ACHN (cell line): Measurements from ENCODE around the gene RUSC2.
"Not testable (repeated sequence)": the region's sequence is repeated elsewhere in the genome, so short reads cannot be mapped to it uniquely, and the experiment has no call there.

Source experiments
- DNase-seq: peaks from one replicate; pipeline ENCODE4 v3.0.0-alpha.2; 2015
- in situ Hi-C: cut with HindIII; loops from 2 replicates; pipeline ENCODE4 v1.10.0; 2017; ENCODE audit warnings: low sequenced_read_pairs, low pct_ligation_motif_present, low pct_unique_long_range_greater_than_20kb

Gene RUSC2

DNA sequence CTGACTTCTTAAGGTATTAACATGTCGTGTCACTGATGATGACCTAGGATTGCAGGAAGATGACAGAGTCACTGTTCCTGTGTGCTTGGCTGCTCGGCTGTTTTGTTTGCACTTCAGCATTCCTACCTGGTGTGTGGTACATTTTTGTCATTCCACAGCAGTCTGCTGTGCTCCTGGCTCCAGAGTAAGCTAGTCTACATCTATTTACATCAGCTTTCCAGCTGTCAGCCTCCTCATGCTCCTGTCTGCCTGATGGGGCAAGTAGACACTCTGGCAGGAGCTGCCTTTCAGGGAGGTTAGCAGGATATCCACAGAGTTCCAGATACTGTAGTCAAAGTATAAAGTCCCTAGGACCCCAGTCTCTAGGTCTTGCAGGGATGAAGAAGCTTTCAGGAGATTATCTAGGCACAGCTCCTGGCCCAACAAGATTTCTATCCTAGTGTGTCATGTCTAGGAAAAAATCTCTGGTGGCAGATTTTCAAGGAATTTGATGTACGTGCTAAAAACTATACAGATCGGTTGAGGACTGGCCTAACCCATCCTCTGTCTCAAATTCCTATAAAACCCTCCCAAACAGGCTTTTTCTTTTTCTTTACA is 28.4 kb downstream of the RUSC2 start:
- DNase-seq = peak; percentile 97
- in situ Hi-C loops = no loop called here

DNA sequence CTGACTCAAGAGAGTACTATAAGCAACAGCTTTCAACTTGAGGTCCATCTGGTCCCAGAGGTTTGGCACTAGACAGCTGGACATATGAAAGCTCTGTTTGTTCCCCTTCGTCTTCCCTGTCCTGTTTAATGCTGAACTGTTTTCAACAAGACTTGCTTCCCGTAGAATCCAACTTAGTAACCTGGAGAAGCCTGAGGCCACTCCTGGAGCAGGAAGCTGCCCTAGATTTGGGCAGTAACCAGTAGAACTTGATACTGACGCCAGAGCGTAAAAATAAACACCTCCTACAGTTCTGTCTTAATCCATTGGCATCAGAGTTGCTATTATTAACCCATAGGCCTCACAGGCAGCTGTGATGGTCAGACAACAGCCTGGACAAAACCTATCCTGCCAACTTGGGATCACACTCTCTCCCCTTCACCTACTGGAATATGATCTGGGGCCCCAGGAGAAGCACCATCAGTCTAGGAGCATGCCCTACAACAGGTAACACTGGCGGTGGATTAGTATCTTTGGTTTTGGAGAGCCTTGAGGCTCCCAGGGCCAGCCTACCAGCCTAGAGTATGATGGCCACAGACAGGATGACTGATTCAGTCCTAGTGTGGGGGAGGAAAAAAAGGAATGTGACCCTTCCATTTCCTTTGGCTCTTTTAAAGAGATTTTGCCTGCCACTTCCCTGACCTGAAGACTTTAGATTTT is 29.2 kb downstream of the RUSC2 start:
- peak; percentile 40 for DNase-seq
- in situ Hi-C loops = no loop called here

DNA sequence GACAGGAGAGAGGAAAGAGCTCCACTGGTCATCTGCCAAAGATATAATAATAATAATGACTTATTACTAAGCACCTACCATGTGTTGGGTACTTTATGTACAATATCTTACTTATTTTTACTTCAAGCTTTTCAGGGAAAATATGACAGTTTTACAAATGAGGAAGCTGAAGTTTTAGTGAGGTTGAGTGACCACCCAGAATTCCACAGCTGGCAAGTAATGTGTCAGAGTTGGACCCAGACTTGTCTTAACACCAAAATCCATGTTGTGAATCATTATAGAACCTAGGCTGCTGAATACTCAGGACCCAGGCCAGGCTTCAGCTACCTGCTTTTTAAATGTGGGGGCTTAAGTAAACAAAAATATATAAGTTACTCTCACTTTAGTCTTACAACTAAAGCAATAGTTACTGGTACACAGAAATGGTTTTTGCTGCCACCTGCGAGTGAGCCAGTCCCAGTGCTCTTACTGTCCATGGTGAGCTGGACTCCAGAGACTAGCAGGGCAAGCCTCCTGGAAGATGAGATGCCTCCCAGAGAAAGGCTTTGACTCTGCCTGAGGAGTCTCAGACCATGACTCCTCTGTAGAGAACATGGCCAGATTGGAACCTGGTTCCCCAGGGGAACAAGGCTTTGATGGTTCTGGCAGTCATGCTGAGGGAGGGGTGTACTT is 29.9 kb downstream of the RUSC2 start:
- no peak for DNase-seq
- in situ Hi-C loops = no loop called here

DNA sequence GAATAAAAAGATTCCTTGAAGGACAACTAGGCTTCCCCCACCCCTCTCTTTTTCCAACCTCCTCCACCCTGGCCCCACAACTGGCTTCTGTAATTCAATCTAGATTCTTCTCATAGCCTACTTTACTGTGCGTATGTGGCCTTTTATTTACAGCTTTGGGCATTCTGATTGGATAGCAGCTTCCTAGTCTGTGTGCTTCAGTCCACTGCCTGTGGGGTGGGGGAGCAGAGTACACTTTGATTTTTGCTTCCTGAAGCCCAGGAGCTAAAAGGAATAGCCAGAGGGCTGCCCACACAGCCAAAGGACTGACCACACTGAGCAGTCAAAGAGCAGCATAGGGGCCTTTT is 30.4 kb downstream of the RUSC2 start:
- in situ Hi-C loops = no loop called here
- no peak for DNase-seq

DNA sequence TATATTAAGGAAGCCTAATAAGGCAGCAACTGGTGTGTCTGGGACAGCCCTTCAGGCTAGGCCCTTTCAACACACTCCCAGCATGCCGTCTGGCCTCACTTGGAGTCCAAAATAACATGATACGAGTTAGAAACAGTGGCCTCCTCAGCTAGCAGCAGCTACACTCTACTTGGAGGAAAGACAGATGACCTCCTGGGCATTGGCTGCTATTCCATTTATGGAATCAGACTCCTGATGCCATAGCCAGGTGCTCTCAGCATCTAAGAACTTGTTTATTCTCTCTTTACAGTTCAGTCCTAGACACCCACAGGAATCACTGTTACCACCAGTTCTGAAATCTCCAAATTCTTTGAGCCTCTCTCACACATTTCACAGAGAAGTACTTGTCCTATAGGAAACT is 31.8 kb downstream of the RUSC2 start:
- in situ Hi-C loops = no loop called here
- no peak for DNase-seq

DNA sequence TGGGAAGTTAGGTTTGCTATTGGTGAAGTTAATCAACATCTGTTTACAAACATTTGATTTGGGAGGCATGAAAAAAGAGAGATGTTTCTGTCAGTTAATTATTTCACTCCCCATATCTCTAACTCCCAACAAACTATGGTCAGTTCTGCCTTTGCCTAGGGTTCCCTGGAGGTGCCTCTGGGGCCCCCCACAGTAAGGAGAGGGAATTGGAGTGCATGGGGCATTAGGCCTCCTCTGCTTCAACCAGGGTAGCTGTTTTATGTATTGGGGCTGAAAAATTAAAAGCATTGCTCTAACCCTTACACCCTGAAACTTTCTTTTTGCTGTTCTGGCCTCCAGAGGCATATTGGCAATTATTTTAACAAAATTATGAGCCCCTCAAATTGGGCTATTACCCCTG is 32.3 kb downstream of the RUSC2 start:
- in situ Hi-C loops = no loop called here
- peak; percentile 45 for DNase-seq

DNA sequence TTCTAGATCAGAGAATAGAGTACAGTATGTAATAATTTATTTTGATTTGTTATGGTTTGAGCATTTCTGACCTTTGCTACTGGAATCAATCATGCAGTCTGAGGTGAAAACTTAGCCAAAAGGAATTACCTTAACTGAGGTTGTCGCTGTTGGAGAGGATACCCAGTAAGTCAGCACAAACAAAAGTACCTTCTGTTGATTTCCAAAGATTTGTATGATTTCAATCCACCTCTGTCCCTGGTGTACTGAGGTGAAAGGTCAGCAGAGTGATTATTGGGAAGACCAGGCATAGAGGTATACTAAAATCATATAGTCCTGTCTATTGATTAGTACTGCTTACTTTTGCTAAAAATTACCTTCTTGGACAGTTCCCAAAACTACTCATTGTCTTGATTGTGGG is 32.8 kb downstream of the RUSC2 start:
- in situ Hi-C loops = no loop called here
- DNase-seq = no peak

DNA sequence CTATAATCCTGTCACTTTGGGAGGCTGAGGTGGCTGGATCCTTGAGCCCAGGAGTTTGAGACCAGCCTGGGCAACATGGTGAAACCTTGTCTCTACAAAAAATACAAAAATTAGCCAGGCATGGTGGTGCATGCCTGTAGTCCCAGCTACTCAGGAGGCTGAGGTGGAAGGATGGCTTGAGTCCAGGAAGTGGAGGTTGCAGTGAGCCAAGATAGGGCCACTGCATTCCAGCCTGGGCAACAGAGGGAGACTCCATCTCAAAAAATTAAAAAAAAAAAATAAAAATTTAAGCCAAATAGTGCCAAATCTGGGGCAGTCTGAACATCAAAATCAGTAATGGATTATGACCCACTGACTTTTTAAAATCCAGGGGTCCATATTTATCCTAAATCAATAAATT is 33.6 kb downstream of the RUSC2 start:
- in situ Hi-C loops, DNase-seq: not testable (repeated sequence)

DNA sequence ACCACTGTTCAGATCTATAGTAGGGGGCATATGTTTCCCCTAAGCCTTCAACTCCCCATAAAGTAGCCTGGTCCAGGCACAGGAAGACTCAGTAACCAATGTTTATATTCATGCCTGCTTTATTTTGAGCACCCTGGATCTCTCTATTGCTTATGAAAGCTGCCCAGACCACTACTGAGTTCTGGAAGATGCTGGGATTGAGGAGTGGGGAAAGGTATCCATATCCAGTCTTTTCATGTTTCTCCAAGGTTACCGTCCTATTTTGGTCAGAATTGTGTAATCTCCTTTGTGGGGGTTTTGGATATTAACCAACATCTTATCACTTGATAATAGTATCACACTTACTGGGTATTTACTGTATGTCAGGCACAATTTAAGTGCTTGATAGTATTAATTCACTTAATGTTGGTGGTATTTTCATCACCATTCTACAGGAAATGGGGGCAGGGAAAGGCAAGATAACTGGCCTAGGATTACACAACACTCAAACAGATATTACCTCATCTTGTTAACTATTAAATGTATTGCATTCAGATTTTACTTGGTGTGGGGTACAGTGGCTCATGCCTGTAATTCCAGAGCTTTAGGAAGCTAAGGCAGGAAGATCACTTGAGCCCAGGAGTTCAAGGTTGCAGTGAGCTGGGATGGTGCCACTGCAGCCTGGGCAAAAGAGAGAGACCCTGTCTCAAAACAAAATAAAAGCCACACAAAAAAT is 36.3 kb downstream of the RUSC2 start:
- peak; percentile 90 for DNase-seq
- in situ Hi-C loops = no loop called here

DNA sequence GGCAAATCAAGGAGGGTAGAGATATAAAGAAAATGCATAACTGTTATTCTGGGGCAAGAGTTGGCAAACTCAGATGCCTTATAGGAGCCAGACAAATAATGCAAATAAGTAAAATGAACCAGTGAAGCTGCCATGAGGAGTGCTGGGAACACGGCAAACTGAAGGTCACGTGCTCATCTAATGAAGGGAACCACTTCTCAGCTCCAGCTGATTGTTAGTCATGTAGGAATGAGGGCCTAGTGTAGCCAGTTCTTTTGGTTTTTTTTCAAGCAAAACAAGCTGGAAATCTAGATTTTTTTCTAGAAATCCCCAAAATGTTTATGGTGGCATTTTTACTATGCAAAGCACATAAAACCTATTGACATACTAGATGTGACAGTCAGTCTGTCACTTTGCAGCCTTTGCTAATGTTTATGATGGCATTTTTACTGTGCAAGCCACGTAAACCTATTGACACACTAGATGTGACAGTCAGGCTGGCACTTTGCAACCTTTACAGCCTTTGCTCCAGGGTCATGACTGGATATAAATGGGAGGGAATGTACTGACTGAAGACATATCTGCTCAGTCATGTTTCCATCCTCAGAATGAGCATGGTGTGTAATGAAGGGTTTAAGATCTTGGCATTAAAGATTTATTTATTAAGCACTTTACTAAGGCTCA is 39.4 kb downstream of the RUSC2 start:
- in situ Hi-C loops = no loop called here
- no peak for DNase-seq

DNA sequence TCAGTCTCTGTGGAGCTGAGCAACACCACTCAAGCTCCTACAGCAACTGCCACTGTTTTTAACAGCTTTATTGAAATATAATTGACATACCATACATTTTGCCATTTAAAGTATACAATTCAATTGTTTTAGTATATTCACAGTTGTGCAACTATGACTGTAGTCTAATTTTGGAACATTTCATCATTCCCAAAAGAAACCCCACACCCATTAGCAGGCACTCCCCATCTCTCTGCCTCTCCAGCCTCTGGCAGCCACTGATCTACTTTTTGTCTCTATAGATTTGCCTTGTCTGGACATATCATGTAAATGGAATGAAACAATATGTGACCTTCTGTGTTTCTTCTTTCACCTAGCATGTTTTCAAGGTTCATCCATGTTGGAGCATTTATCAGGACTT is 43.5 kb downstream of the RUSC2 start:
- in situ Hi-C loops = no loop called here
- DNase-seq = no peak

DNA sequence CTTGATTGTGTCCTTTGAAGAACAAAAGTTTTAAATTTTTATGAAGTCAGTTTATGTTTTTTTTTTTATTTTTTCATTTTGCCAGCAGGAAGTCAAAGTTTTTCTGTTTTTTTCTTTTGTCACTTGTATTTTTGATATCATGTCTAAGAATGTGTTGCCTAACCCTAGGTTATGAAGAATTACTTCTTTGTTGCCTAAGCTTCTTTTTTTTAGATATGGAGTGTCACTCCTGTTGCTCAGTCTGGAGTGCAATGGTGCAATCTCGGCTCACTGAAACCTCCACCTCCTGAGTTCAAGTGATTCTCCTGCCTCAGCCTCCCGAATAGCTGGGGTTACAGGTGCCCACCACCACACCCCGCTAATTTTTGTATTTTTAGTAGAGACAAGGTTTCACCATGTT is 45.0 kb downstream of the RUSC2 start:
- in situ Hi-C loops, DNase-seq: not testable (repeated sequence)

DNA sequence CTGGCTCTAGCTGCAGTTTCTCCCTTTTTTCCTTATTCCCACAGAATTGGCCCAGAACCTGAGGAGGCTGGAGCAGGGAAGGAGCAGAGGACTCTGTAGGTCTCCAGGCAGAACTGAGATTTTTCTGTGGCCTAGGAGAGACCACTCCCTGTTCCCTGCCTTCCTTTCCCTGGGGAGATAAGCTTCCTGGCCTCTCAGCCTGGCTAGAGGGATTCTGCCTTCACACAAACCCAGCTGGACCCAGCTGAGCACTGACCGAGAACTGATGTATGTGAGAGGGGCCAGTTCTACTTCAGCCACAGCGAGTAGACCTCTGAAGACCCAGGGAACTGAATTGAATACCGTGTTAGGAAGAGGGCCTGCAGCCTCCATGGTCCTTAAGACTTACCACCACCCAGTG is 48.0 kb downstream of the RUSC2 start:
- in situ Hi-C loops = no loop called here
- no peak for DNase-seq

DNA sequence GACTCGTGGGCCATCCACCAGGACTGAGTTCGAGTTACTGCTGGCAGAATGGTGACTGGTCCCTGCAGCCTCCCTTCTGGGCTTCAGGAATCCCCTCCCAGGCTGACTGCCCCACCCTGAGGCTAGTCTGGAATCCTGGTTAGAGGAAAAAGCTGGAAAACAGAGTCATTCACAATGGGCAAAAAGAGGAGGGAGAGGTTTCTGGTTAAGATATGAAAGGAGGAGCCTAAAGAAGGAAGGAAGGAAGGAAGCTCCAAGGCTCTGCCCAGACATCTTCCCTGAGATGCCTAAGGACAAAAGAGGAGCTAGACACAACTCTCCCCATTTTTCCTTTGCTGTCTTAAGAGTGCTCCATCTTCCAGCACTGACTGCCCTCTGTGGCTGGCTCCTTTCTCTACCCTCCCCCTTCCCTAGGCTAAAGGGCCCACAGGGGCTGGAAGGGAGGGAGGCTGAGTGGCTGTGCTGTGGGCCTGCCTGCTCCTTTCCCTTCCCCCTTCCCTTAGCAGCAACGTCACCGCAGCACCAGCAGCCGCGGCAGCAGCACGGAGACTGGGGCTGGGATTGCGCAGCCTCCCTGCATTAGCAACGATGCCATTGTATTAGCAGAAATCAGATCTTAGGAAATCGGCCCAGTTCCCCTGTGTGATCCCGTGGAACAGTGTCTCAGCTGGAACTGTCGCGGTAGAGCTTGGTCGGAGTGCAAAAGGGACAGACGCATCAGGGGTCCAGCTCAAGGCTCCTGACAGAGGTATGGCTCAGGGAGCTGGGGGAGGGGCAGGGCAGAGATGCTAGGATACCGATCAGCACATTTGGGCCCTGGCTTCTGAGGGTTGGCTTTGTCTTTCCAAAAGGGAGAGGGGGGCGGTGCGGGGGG is 48.7 kb downstream of the RUSC2 start:
- in situ Hi-C loops = no loop called here
- DNase-seq = no peak
